ENCODE data around the gene RMI2.

Gene RMI2

DNA sequence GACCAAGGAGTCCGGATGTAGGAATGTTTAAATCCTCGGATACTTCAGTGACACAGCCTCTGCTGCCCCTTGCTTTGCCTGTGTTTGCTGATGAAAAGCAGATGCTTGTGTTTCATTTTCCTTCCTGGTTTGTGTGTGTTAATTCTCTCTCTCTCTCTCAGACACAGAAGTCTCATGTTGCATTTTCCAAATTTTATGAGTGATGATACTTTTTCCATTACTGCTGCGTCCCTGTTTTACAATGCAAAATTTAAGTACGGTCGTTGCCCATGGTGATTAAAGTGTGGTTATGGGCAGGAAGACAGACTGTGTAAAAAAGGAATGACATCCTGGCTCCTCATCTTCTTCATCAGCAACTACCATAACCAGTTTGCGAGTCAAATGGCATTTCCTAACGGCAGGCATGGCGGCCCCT, 5.7 kb downstream of the RMI2 start:
- H3K27me3 ChIP-seq (ENCODE audit: control insufficient read depth, insufficient read depth, low read length) = no peaks in the 10 kb centered on the region
- no peak overlapping the region for H3K4me3 ChIP-seq (ENCODE audit: low read length)
- no peaks in the 10 kb centered on the region for H3K4me1 ChIP-seq (ENCODE audit: control insufficient read depth, low read depth, low read length)
- no peak overlapping the region for H3K9ac ChIP-seq (ENCODE audit: low read length)
- H3K27ac ChIP-seq (ENCODE audit: low read length) = no peak overlapping the region
- no peaks in the 10 kb centered on the region for H3K9me3 ChIP-seq (ENCODE audit: control insufficient read depth, low read depth, low read length)
- H3K36me3 ChIP-seq (ENCODE audit: control insufficient read depth, low read depth, low read length) = peaks cover 5% of the 10 kb centered on the region

DNA sequence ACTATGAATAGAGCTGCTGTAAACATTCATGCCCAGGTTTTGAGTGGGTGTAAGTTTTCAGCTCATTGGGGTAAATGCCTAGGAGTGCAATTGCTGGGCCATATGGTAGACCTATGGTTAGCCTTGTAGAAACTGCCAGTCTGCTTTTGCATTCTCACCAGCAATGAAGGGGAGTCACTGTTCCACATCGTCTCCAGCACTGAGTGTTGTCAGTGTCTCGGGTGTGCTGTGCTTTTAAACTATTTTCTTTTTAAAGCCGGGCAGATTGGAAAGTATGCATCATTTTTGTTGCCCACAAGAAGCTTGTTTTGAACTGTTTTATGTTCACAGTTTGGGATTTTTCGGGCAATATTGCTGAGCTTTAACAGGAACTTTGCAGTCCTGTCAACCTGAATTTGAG, 7.9 kb downstream of the RMI2 start:
- Histone ChIP-seq H3K27ac (ENCODE audit: low read length) (no peak overlapping the region), H3K9me3 (ENCODE audit: control insufficient read depth, low read depth, low read length) (no peaks in the 10 kb centered on the region), H3K36me3 (ENCODE audit: control insufficient read depth, low read depth, low read length) (peaks cover 5% of the 10 kb centered on the region), H3K4me3 (ENCODE audit: low read length) (no peak overlapping the region), H3K9ac (ENCODE audit: low read length) (no peak overlapping the region), H3K4me1 (ENCODE audit: control insufficient read depth, low read depth, low read length) (no peaks in the 10 kb centered on the region), H3K27me3 (ENCODE audit: control insufficient read depth, insufficient read depth, low read length) (no peaks in the 10 kb centered on the region)

GRCh38 chr16:11354407-11354732, 9.1 kb downstream of the RMI2 start:
- no peak overlapping the region for H3K9ac ChIP-seq (ENCODE audit: low read length)
- H3K4me3 ChIP-seq (ENCODE audit: low read length) = no peak overlapping the region
- no peaks in the 10 kb centered on the region for H3K9me3 ChIP-seq (ENCODE audit: control insufficient read depth, low read depth, low read length)
- no peaks in the 10 kb centered on the region for H3K27me3 ChIP-seq (ENCODE audit: control insufficient read depth, insufficient read depth, low read length)
- H3K4me1 ChIP-seq (ENCODE audit: control insufficient read depth, low read depth, low read length) = no peaks in the 10 kb centered on the region
- H3K36me3 ChIP-seq (ENCODE audit: control insufficient read depth, low read depth, low read length) = peaks cover 5% of the 10 kb centered on the region
- no peak overlapping the region for H3K27ac ChIP-seq (ENCODE audit: low read length)

DNA sequence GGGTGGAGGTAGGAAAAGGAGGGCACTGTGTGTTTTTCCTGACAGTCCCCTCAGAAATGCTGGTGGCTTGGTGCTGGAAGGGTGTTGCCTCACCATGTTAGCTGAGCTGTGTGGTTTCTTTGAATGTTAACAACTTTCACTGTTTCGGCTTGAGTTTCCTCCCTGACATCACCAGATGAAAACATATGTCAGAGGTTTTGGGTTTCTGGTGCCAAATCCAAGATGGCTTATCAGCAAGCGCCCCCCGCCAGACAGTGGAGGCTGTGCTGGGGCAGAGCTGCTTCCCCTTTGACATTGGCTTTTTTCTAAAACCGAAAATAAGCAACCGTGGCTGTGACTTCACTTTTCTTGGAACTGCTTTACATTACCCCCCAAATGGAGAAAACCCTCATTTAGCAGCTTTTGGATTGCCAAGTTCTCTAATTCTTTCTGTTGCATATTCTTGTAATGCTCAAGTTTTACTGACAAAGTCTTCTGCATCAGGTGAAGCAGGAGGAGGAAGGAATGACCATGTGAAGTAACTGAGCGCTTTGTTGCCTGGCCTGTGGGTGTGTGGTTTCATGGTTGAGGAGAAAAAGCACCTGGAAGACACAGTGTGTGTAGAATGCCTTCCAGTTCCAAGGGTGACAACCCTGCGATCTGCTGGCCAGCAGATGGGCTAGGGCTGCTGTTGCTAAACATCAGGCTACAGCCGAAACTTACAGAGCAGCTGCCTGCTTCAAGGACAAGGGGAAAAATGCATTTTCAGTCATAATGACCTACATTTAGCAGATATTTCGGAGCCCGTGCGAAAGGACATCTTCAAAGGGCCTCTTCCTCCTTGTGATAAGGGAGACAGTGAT, 9.7 kb downstream of the RMI2 start:
- no peak overlapping the region for H3K9ac ChIP-seq (ENCODE audit: low read length)
- no peaks in the 10 kb centered on the region for H3K4me1 ChIP-seq (ENCODE audit: control insufficient read depth, low read depth, low read length)
- H3K27ac ChIP-seq (ENCODE audit: low read length) = no peak overlapping the region
- no peaks in the 10 kb centered on the region for H3K27me3 ChIP-seq (ENCODE audit: control insufficient read depth, insufficient read depth, low read length)
- H3K36me3 ChIP-seq (ENCODE audit: control insufficient read depth, low read depth, low read length) = peaks cover 5% of the 10 kb centered on the region
- H3K9me3 ChIP-seq (ENCODE audit: control insufficient read depth, low read depth, low read length) = no peaks in the 10 kb centered on the region
- no peak overlapping the region for H3K4me3 ChIP-seq (ENCODE audit: low read length)

DNA sequence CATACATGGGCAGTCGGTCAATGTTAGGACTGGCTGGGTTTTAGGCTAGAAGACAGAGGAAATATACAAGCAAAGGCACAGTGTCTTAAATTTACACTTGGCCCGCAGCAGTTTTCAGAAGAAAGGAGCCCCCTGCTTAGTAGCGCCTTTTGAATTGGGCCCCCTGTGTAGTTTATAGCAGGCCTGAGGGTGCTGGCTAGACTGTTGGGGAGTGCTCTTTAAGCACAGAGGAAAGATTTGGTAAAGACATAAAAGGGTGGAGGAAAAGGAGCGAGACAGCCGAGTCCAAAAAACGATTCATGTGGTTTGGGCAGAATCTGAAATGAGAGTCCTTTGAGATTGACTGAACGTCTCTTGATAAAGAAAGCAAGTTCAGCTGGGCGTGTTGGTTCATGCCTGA, 10.6 kb downstream of the RMI2 start:
- H3K27me3 ChIP-seq (ENCODE audit: control insufficient read depth, insufficient read depth, low read length) = no peaks in the 10 kb centered on the region
- H3K4me1 ChIP-seq (ENCODE audit: control insufficient read depth, low read depth, low read length) = no peaks in the 10 kb centered on the region
- no peak overlapping the region for H3K27ac ChIP-seq (ENCODE audit: low read length)
- no peak overlapping the region for H3K9ac ChIP-seq (ENCODE audit: low read length)
- peaks cover 5% of the 10 kb centered on the region for H3K36me3 ChIP-seq (ENCODE audit: control insufficient read depth, low read depth, low read length)
- no peak overlapping the region for H3K4me3 ChIP-seq (ENCODE audit: low read length)
- H3K9me3 ChIP-seq (ENCODE audit: control insufficient read depth, low read depth, low read length) = no peaks in the 10 kb centered on the region

DNA sequence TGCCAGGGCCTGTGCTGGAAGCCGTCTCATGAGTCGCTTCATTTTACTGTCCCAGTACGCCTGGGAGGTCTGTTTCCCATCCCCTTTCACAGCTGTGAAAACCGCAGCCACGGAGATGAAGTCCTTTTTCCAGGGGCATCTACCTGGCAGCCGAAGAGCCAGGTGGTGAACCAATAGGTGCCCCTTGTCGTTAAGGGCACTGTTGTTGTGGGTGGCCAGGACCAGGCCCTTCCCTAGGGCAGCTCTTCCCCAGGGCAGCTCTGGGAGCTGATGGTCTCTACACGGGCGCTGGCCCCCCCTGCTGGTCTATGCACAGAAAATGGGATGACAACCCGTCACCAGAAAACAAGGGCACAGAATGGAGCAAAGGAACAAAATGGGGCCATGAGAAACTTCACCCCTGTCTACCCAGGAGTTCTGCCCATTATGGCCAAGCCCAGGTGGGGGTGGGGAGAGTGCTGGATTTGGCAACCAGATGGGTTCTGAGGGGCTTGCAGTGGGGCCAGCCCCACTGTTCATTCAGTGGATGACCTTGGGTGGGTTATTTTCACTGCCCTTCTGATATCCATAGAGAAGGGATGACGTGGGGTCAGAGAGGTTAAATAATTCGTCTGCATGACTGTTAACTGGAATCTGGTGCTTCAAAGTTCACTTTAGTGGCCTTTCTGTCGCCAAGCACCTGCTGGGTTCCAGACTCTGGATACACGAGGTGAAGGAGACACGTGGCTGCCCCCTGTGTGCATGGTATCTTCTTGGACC, 11.5 kb downstream of the RMI2 start:
- no peak overlapping the region for H3K27ac ChIP-seq (ENCODE audit: low read length)
- no peaks in the 10 kb centered on the region for H3K36me3 ChIP-seq (ENCODE audit: control insufficient read depth, low read depth, low read length)
- H3K4me3 ChIP-seq (ENCODE audit: low read length) = no peak overlapping the region
- no peaks in the 10 kb centered on the region for H3K9me3 ChIP-seq (ENCODE audit: control insufficient read depth, low read depth, low read length)
- no peak overlapping the region for H3K9ac ChIP-seq (ENCODE audit: low read length)
- no peaks in the 10 kb centered on the region for H3K4me1 ChIP-seq (ENCODE audit: control insufficient read depth, low read depth, low read length)
- H3K27me3 ChIP-seq (ENCODE audit: control insufficient read depth, insufficient read depth, low read length) = no peaks in the 10 kb centered on the region

GRCh38 chr16:11358531-11358930, 13.3 kb downstream of the RMI2 start:
- Histone ChIP-seq H3K4me1 (ENCODE audit: control insufficient read depth, low read depth, low read length) (no peaks in the 10 kb centered on the region), H3K36me3 (ENCODE audit: control insufficient read depth, low read depth, low read length) (no peaks in the 10 kb centered on the region), H3K27me3 (ENCODE audit: control insufficient read depth, insufficient read depth, low read length) (no peaks in the 10 kb centered on the region), H3K9me3 (ENCODE audit: control insufficient read depth, low read depth, low read length) (no peaks in the 10 kb centered on the region), H3K4me3 (ENCODE audit: low read length) (no peak overlapping the region), H3K9ac (ENCODE audit: low read length) (no peak overlapping the region), H3K27ac (ENCODE audit: low read length) (no peak overlapping the region)

GRCh38 chr16:11359370-11359769, 14.1 kb downstream of the RMI2 start:
- Histone ChIP-seq H3K27ac (ENCODE audit: low read length) (no peak overlapping the region), H3K9ac (ENCODE audit: low read length) (no peak overlapping the region), H3K4me1 (ENCODE audit: control insufficient read depth, low read depth, low read length) (peaks cover under 1% of the 10 kb centered on the region), H3K36me3 (ENCODE audit: control insufficient read depth, low read depth, low read length) (no peaks in the 10 kb centered on the region), H3K27me3 (ENCODE audit: control insufficient read depth, insufficient read depth, low read length) (no peaks in the 10 kb centered on the region), H3K4me3 (ENCODE audit: low read length) (no peak overlapping the region), H3K9me3 (ENCODE audit: control insufficient read depth, low read depth, low read length) (no peaks in the 10 kb centered on the region)

DNA sequence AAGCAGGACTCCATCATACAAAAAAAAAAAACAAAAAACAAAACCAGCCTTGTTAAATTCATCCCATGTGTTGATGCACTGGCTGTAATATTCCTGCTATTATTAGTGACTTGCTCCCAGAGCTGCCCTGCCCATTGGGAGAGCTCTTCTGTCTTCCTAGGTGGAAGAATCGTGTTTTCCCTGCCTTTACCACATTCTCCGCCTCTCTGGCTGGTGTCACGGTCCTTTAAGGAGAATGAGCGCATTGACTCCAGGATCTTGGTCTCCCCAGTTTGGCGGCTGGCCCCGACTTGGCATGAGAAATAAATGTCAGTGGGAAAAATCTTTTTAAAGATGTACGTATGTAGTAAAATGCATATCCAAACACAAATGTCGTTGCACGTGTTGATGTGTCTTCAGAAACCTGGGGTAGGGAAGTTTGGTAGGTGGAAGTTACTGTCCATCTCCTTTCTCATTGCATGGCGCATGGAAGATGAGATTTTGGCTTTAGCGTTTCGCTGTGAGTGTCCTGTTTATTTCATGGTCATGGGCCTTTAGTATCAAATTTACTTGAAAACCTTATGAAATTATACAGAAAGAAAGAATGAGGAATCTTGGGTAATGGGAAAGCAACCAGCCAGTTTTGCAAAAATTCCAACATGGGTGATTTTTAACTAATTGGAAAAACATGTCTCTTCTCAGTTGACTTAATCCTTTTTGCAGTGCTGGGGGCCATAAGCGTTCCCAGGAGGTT, 15.5 kb downstream of the RMI2 start:
- Histone ChIP-seq H3K27ac (ENCODE audit: low read length) (no peak overlapping the region), H3K9ac (ENCODE audit: low read length) (no peak overlapping the region), H3K27me3 (ENCODE audit: control insufficient read depth, insufficient read depth, low read length) (no peaks in the 10 kb centered on the region), H3K4me1 (ENCODE audit: control insufficient read depth, low read depth, low read length) (peaks cover 5% of the 10 kb centered on the region), H3K36me3 (ENCODE audit: control insufficient read depth, low read depth, low read length) (no peaks in the 10 kb centered on the region), H3K4me3 (ENCODE audit: low read length) (no peak overlapping the region), H3K9me3 (ENCODE audit: control insufficient read depth, low read depth, low read length) (no peaks in the 10 kb centered on the region)

- Histone ChIP-seq H3K36me3 (ENCODE audit: control insufficient read depth, low read depth, low read length) (no peaks in the 10 kb centered on the region), H3K27ac (ENCODE audit: low read length) (no peak overlapping the region), H3K9ac (ENCODE audit: low read length) (no peak overlapping the region), H3K27me3 (ENCODE audit: control insufficient read depth, insufficient read depth, low read length) (no peaks in the 10 kb centered on the region), H3K4me1 (ENCODE audit: control insufficient read depth, low read depth, low read length) (peaks cover 5% of the 10 kb centered on the region), H3K4me3 (ENCODE audit: low read length) (no peak overlapping the region), H3K9me3 (ENCODE audit: control insufficient read depth, low read depth, low read length) (no peaks in the 10 kb centered on the region)
These were observed 16.6 kb downstream of the RMI2 start for GRCh38 chr16:11361701-11362451.

GRCh38 chr16:11363927-11364258, 18.6 kb downstream of the RMI2 start:
- Histone ChIP-seq H3K4me3 (ENCODE audit: low read length) (no peak overlapping the region), H3K9me3 (ENCODE audit: control insufficient read depth, low read depth, low read length) (no peaks in the 10 kb centered on the region), H3K27ac (ENCODE audit: low read length) (no peak overlapping the region), H3K9ac (ENCODE audit: low read length) (no peak overlapping the region), H3K36me3 (ENCODE audit: control insufficient read depth, low read depth, low read length) (no peaks in the 10 kb centered on the region), H3K27me3 (ENCODE audit: control insufficient read depth, insufficient read depth, low read length) (no peaks in the 10 kb centered on the region), H3K4me1 (ENCODE audit: control insufficient read depth, low read depth, low read length) (peaks cover 5% of the 10 kb centered on the region)
